OCI-LY7 (cell line): Measurements from ENCODE around the gene ACVR2A. TPM values are rescaled to one million over a fixed set of nuclear protein-coding genes. Genes with fewer than 3 reads are reported as not detected.

ENCODE experiments used
- BruUV-seq: library from RNA; stranded (reverse); fragments of 400-500 nt; replicated peaks from 2 replicates; lab custom pipeline; 2021; lab: Mats Ljungman, UMichigan
- CTCF ChIA-PET: fragments of 300-600 bp; sonication (Branson Sonifier 250); formaldehyde crosslinking; loops from one replicate; lab custom pipeline; 2022; ENCODE audit warnings: antibody characterized with exemption; ENCODE audit not compliant: unreplicated experiment; lab: Charles Lee
- POLR2A ChIA-PET: fragments of 300-600 bp; sonication (Branson Sonifier 250); formaldehyde crosslinking; loops from one replicate; lab custom pipeline; 2022; ENCODE audit warnings: antibody characterized with exemption; lab: Charles Lee
- DNase-seq: peaks from one replicate; pipeline ENCODE4 v3.0.0-alpha.2; 2015; ENCODE audit warnings: low spot score
- H2AFZ ChIP-seq: fragments of 200-600 bp; sonication (generic), shearing (Covaris generic); 2 replicates; pipeline ENCODE4 v1.6.1; 2014; ENCODE audit warnings: mild to moderate bottlenecking, antibody characterized with exemption, low read length, moderate library complexity
- H3K27ac ChIP-seq: fragments of 200-600 bp; sonication (generic); 2 replicates; pipeline ENCODE4 v1.5.1; 2014; ENCODE audit warnings: mixed run types, low read depth, mild to moderate bottlenecking, moderate library complexity, low read length, inconsistent platforms; ENCODE audit not compliant: poor library complexity, severe bottlenecking
- H3K36me3 ChIP-seq: fragments of 200-600 bp; sonication (generic); 2 replicates; pipeline ENCODE4 v1.6.1; 2014; ENCODE audit warnings: mild to moderate bottlenecking, antibody characterized with exemption, low read length, moderate library complexity, mixed read lengths; ENCODE audit not compliant: insufficient read depth
- H3K4me1 ChIP-seq: fragments of 200-600 bp; sonication (generic); 2 replicates; pipeline ENCODE4 v1.5.1; 2014; ENCODE audit warnings: mild to moderate bottlenecking, low read length; ENCODE audit not compliant: insufficient read depth, poor library complexity, severe bottlenecking
- H3K4me2 ChIP-seq: fragments of 200-600 bp; sonication (generic); 2 replicates; pipeline ENCODE4 v1.6.1; 2014; ENCODE audit warnings: mild to moderate bottlenecking, low read length
- H3K4me3 ChIP-seq: fragments of 200-600 bp; sonication (generic); 2 replicates; pipeline ENCODE4 v1.5.1; 2014; ENCODE audit warnings: mild to moderate bottlenecking, low read depth, low read length; ENCODE audit not compliant: poor library complexity, severe bottlenecking
- H3K79me2 ChIP-seq: fragments of 200-600 bp; sonication (generic); 2 replicates; pipeline ENCODE4 v1.6.1; 2016; ENCODE audit warnings: low read depth, mild to moderate bottlenecking, low read length, moderate library complexity, mixed read lengths; ENCODE audit not compliant: insufficient read depth
- H3K9me2 ChIP-seq: fragments of 200-600 bp; sonication (generic); 2 replicates; pipeline ENCODE4 v1.6.1; 2016; ENCODE audit warnings: mild to moderate bottlenecking, low read length, mixed read lengths; ENCODE audit not compliant: insufficient read depth
- H3K9me3 ChIP-seq: fragments of 200-600 bp; sonication (generic); 2 replicates; pipeline ENCODE4 v1.6.1; 2014; ENCODE audit warnings: mild to moderate bottlenecking, mixed run types, low read length, mixed read lengths
- H4K20me1 ChIP-seq: fragments of 200-600 bp; sonication (generic); 2 replicates; pipeline ENCODE4 v1.6.1; 2014; ENCODE audit warnings: mild to moderate bottlenecking, antibody characterized with exemption, low read length, moderate library complexity, mixed read lengths; ENCODE audit not compliant: insufficient read depth
- CTCF ChIP-seq: fragments of 200-600 bp; sonication (generic); conservative IDR thresholded peaks from 2 replicates; pipeline ENCODE4 v1.5.1; 2014; ENCODE audit warnings: mild to moderate bottlenecking, antibody characterized with exemption, low read length, moderate library complexity, mixed read lengths
- EZH2phosphoT487 ChIP-seq: fragments of 200-600 bp; sonication (generic); IDR thresholded peaks from 2 replicates; pipeline ENCODE4 v1.6.1; 2018; ENCODE audit warnings: low read depth, borderline replicate concordance, mild to moderate bottlenecking, mixed run types, antibody characterized with exemption, low read length, moderate library complexity, mixed read lengths
- intact Hi-C: fragments of 100-400 bp; cut with micrococcal nuclease; formaldehyde crosslinking; loops from one replicate; pipeline ENCODE4 v1.10.0; 2022; ENCODE audit not compliant: unreplicated experiment
- total RNA-seq, 2 experiments: library from RNA; depleted of rRNA in 1 of 2; stranded (reverse); fragments of >200 nt in 1 of 2; shearing (Covaris generic) in 1 of 2; gene quantifications; 2 replicates each; pipeline ENCODE4 v1.2.3, GENCODE V29; 2014 to 2022

Gene ACVR2A
- total RNA-seq, 2 experiments from 2014 or later = 1.5 to 2.5 TPM

- no TSS peak for BruUV-seq
These were observed 749 bp upstream of the ACVR2A start for GRCh38 chr2:147843864-147844696.

GRCh38 chr2:147845411-147845971 lies 662 bp downstream of the ACVR2A start:
- no peaks in the 10 kb centered on the region for H3K36me3 ChIP-seq
- H3K9me3 ChIP-seq = no peaks in the 10 kb centered on the region
- H3K4me1 ChIP-seq = peaks cover 11% of the 10 kb centered on the region
- DNase-seq = peak; percentile 32
- intact Hi-C loops = no loop called here
- H3K27ac ChIP-seq = no peak overlapping the region
- H3K4me2 ChIP-seq = peak overlapping the region; percentile 94
- peak overlapping the region; percentile 70 for H3K4me3 ChIP-seq
- CTCF ChIA-PET = no interaction called here
- H3K9me2 ChIP-seq = no peaks in the 10 kb centered on the region
- POLR2A ChIA-PET = interaction anchor here (0.6 to 0.7 kb wide), 2 partner anchors 652 to 850 kb away, joined by 3 to 5 read pairs; no protein-coding TSS in a partner anchor
- no peaks in the 10 kb centered on the region for H3K79me2 ChIP-seq
- peak overlapping the region; percentile 37; the same call in 1 of the 2 replicates for H2AFZ ChIP-seq
- no peaks in the 10 kb centered on the region; the same call in 1 of the 2 replicates for H4K20me1 ChIP-seq
- TSS peak; percentile 62 for BruUV-seq
- TF ChIP-seq EZH2phosphoT487 (no peak), CTCF (no peak)

More at GRCh38 chr2:147843864-147844696, 749 bp upstream of the ACVR2A start:
- intact Hi-C loops = no loop called here
- Histone ChIP-seq H3K9me2 (no peaks in the 10 kb centered on the region), H2AFZ (peak overlapping the region; percentile 78; the same call in 1 of the 2 replicates), H4K20me1 (no peaks in the 10 kb centered on the region; the same call in 1 of the 2 replicates), H3K4me2 (peak overlapping the region; percentile 94), H3K9me3 (no peaks in the 10 kb centered on the region), H3K79me2 (no peaks in the 10 kb centered on the region), H3K36me3 (no peaks in the 10 kb centered on the region), H3K4me1 (peaks cover 11% of the 10 kb centered on the region), H3K27ac (no peak overlapping the region), H3K4me3 (peak overlapping the region; percentile 70)
- ChIA-PET POLR2A (interaction anchor here (0.6 to 1.6 kb wide), 5 partner anchors 12 to 1189 kb away, joined by 3 to 4 read pairs (median 3); no protein-coding TSS in a partner anchor), CTCF (no interaction called here)
- TF ChIP-seq EZH2phosphoT487 = no peak
- no peak for TF ChIP-seq CTCF
- peak; percentile 84 for DNase-seq
